ENCODE results near the gene EXOC6. TPM values are rescaled to one million over a fixed set of nuclear protein-coding genes. Genes with fewer than 3 reads are reported as not detected.

EXOC6 gene
- total RNA-seq, 1 experiment from 2014 or later = 18.6 TPM

GRCh38 chr10:92826061-92826460 is 22.3 kb upstream of the EXOC6 start:
- no peak for DNase-seq (ENCODE audit: low read depth in 1 of 2, low spot score in 2 of 2)

DNA sequence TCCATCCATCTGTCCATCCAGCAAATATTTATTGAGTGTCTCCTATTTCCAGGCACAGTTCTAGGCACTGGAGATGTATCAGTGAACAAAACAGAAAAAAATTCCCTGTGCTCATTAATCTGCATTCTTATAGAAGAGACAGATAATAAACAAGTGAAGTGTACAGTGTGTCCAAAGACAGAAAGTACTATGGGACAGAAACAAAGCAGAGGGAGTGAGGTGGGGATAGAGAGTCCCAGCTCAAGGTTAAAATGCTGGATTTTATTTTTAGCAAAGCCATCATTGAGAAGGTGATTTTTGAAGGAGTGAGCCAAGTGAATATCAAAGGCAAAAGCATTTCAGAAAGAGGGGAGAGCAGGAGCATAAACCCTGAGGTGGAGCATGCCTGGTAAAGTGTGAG is 21.8 kb upstream of the EXOC6 start:
- H3K27ac ChIP-seq = no peak overlapping the region
- no peaks in the 10 kb centered on the region for H3K27me3 ChIP-seq (replicated peaks)
- no peak for DNase-seq (ENCODE audit: low read depth in 1 of 2, low spot score in 2 of 2)
- no peaks in the 10 kb centered on the region for H3K36me3 ChIP-seq
- H3K4me1 ChIP-seq (replicated peaks) = peaks cover 27% of the 10 kb centered on the region
- no peaks in the 10 kb centered on the region for H3K9me3 ChIP-seq (replicated peaks)
- H3K4me3 ChIP-seq = no peak overlapping the region

More at GRCh38 chr10:92826061-92826460, 22.3 kb upstream of the EXOC6 start:
- Histone ChIP-seq H3K36me3 (no peaks in the 10 kb centered on the region), H3K27me3 (replicated peaks) (no peaks in the 10 kb centered on the region), H3K27ac (no peak overlapping the region), H3K4me1 (replicated peaks) (peaks cover 32% of the 10 kb centered on the region), H3K4me3 (no peak overlapping the region), H3K9me3 (replicated peaks) (no peaks in the 10 kb centered on the region)

DNA sequence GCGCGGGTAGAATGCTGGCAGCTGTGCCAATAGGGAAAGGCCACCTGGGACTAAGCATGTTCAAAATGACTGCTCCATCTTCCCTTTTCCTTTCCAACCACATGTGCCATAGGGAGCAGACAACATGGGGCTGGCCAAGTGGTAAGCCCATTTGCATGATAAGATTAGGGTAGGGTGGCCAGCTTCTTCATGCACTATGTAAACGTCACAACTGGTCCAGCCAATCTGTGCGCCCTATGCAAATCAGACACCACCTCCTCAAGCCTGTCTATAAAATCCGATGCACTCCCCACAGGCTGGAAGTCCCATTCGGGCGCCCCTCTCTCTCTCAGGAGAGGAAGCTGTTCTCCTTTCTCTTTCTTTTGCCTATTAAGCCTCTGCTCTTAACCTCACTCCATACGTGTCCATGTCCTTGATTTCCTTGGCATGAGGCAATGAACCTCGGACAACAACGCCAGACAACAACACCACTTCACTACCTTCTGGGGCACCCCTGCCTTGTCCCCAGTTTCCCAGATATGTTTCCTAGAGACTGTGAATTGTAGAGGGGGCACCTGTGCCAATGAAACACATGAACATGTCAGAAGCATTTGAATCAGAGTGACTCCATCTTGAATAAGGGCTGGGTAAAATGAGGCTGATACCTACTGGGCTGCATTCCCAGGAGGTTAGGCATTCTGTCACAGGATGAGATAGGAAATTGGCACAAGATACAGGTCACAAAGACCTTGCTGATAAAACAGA is 19.1 kb upstream of the EXOC6 start:
- Histone ChIP-seq H3K4me3 (no peak overlapping the region), H3K4me1 (replicated peaks) (peaks cover 19% of the 10 kb centered on the region), H3K9me3 (replicated peaks) (no peaks in the 10 kb centered on the region), H3K27me3 (replicated peaks) (no peaks in the 10 kb centered on the region), H3K27ac (no peak overlapping the region), H3K36me3 (no peaks in the 10 kb centered on the region)
- DNase-seq (ENCODE audit: low read depth in 1 of 2, low spot score in 2 of 2) = no peak

DNA sequence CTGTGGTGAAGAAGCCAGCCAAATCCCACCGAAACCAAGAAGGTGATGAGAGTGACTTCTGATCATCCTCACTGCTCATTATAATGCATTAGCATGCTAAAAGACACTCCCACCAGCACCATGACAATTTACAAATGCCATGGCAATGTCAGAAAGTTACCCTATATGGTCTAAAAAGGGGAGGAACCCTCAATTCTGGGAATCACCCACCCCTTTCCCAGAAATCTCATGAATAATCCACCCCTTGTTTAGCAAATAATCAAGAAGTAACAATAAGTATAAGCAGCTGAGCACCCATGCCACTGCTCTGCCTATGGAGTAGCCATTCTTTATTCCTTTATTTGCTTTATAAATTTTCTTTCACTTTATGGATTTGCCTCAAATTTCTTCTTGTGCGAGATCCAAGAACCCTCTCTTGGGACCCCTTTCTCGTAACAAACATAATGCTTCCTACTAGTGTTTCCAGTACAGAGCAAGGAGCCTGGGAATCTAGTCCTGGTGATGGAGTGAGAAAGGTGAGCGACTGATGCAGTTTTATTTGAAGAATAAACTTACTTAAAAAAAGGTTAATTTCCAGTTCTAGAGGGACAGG is 18.4 kb upstream of the EXOC6 start:
- Histone ChIP-seq H3K4me1 (replicated peaks) (peaks cover 25% of the 10 kb centered on the region), H3K36me3 (no peaks in the 10 kb centered on the region), H3K27me3 (replicated peaks) (no peaks in the 10 kb centered on the region), H3K9me3 (replicated peaks) (no peaks in the 10 kb centered on the region), H3K27ac (no peak overlapping the region), H3K4me3 (no peak overlapping the region)
- DNase-seq (ENCODE audit: low read depth in 1 of 2, low spot score in 2 of 2) = no peak

GRCh38 chr10:92830478-92831389 is 17.6 kb upstream of the EXOC6 start:
- Histone ChIP-seq H3K27me3 (replicated peaks) (no peaks in the 10 kb centered on the region), H3K4me3 (no peak overlapping the region), H3K9me3 (replicated peaks) (no peaks in the 10 kb centered on the region), H3K36me3 (no peaks in the 10 kb centered on the region), H3K4me1 (replicated peaks) (peaks cover 31% of the 10 kb centered on the region), H3K27ac (no peak overlapping the region)
- DNase-seq (ENCODE audit: low read depth in 1 of 2, low spot score in 2 of 2) = no peak

DNA sequence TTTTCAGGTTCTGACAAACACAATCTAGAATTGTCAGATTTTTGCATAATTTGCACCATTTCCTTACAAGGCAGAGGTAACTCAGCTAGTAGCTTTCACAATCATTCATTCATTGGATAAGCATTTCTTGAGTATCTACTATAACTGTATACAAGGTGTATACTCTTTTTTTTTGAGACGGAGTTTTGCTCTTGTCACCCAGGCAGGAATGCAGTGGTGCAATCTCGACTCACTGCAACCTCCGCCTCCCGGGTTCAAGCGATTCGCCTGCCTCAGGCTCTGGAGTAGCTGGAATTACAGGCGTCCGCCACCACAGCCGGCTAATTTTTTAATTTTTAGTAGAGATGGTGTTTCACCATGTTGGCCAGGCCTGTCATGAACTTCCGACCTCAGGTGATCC is 16.2 kb upstream of the EXOC6 start:
- H3K36me3 ChIP-seq = no peaks in the 10 kb centered on the region
- no peak overlapping the region for H3K4me3 ChIP-seq

GRCh38 chr10:92832998-92833650 is 15.2 kb upstream of the EXOC6 start:
- Histone ChIP-seq H3K4me3 (no peak overlapping the region), H3K9me3 (replicated peaks) (no peaks in the 10 kb centered on the region), H3K4me1 (replicated peaks) (peaks cover 26% of the 10 kb centered on the region), H3K27ac (no peak overlapping the region), H3K36me3 (no peaks in the 10 kb centered on the region), H3K27me3 (replicated peaks) (no peaks in the 10 kb centered on the region)
- DNase-seq (ENCODE audit: low read depth in 1 of 2, low spot score in 2 of 2) = no peak

More for the DNA sequence above, 16.2 kb upstream of the EXOC6 start:
- peaks cover 26% of the 10 kb centered on the region for H3K4me1 ChIP-seq (replicated peaks)
- H3K9me3 ChIP-seq (replicated peaks) = no peaks in the 10 kb centered on the region
- no peak overlapping the region for H3K27ac ChIP-seq
- DNase-seq (ENCODE audit: low read depth in 1 of 2, low spot score in 2 of 2) = no peak
- no peaks in the 10 kb centered on the region for H3K27me3 ChIP-seq (replicated peaks)

- peaks cover 34% of the 10 kb centered on the region for H3K4me1 ChIP-seq (replicated peaks)
- no peak overlapping the region for H3K27ac ChIP-seq
- no peak for DNase-seq (ENCODE audit: low read depth in 1 of 2, low spot score in 2 of 2)
- H3K4me3 ChIP-seq = no peak overlapping the region
- H3K9me3 ChIP-seq (replicated peaks) = no peaks in the 10 kb centered on the region
- H3K27me3 ChIP-seq (replicated peaks) = no peaks in the 10 kb centered on the region
- H3K36me3 ChIP-seq = no peaks in the 10 kb centered on the region
Observed at GRCh38 chr10:92834331-92834730, 14.0 kb upstream of the EXOC6 start.

DNA sequence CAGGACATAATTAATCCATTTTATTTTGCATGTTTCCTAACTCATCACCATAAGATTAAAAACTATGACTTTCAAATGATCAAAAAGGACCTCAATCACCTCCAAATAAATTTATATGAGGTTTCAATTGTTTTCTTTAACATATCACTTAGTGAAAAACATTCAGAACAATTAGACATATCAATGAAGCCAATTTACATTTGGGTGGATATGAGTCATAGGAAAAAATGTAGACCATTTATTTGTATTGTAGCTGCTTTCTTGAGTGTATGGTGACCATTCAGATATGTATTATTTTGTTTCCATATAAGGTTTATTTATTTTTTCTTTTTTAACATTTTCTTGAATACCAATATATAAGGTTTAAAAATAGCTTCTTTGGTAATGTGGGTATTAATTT is 13.3 kb upstream of the EXOC6 start:
- Histone ChIP-seq H3K27ac (peak overlapping the region; percentile 31; the same call in 1 of the 2 replicates), H3K36me3 (no peaks in the 10 kb centered on the region), H3K4me3 (no peak overlapping the region), H3K4me1 (replicated peaks) (peaks cover 38% of the 10 kb centered on the region), H3K27me3 (replicated peaks) (no peaks in the 10 kb centered on the region), H3K9me3 (replicated peaks) (no peaks in the 10 kb centered on the region)
- DNase-seq (ENCODE audit: low read depth in 1 of 2, low spot score in 2 of 2) = no peak

GRCh38 chr10:92837456-92837855 is 10.9 kb upstream of the EXOC6 start:
- H3K9me3 ChIP-seq (replicated peaks) = no peaks in the 10 kb centered on the region
- no peaks in the 10 kb centered on the region for H3K27me3 ChIP-seq (replicated peaks)
- H3K27ac ChIP-seq = no peak overlapping the region
- no peak overlapping the region for H3K4me3 ChIP-seq
- no peak for DNase-seq (ENCODE audit: low read depth in 1 of 2, low spot score in 2 of 2)
- peaks cover 38% of the 10 kb centered on the region for H3K4me1 ChIP-seq (replicated peaks)
- H3K36me3 ChIP-seq = no peaks in the 10 kb centered on the region

DNA sequence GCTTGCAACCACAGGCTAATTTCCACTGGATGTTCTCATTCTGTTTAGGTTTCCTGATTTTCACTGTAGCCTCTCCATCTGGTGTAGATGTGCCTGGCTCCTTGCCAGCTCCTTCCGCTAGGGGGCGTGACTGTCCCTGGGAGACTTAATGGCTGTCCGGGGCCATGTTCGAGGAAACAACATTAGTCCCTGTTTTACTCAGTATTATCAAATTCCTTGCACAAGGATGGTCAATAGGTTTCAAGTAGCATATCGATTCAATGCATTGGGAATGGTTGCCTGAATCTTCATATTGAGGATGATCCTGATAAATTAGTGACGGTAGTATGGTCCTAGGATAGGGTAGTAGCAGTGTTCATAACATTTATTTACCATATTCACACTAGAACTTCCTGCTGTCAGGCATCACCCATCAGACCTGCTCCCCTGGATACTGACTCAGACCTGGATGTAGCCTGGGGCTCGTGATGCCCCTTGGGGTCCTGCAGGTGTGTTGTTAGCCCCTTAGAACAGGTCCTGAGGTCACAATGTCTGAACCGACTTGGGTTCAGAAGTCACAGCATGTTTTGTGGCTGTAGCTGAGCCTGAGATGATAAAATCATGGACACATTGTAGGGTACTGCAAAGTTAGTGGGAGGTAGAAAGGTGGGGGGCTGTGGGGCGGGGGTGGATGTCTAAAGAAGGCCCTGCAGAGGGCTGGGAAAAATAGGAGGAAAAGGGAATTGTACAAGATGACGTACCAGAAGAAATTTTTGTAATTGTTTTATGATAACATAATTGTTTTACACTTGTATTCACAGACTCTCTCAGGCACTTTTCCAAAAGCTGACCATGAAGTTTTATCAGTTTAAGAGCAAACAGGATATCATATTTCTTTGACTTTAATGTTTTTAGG is 8.9 kb upstream of the EXOC6 start:
- Histone ChIP-seq H3K4me3 (no peak overlapping the region), H3K27ac (no peak overlapping the region), H3K4me1 (replicated peaks) (peaks cover 34% of the 10 kb centered on the region), H3K9me3 (replicated peaks) (no peaks in the 10 kb centered on the region), H3K36me3 (no peaks in the 10 kb centered on the region), H3K27me3 (replicated peaks) (no peaks in the 10 kb centered on the region)
- DNase-seq (ENCODE audit: low read depth in 1 of 2, low spot score in 2 of 2) = peak in 1 of 2 experiments; percentile 74

- Histone ChIP-seq H3K4me3 (no peak overlapping the region), H3K9me3 (replicated peaks) (peaks cover 5% of the 10 kb centered on the region; the same call in 1 of the 2 replicates), H3K4me1 (replicated peaks) (peaks cover 17% of the 10 kb centered on the region), H3K27ac (no peak overlapping the region), H3K27me3 (replicated peaks) (no peaks in the 10 kb centered on the region), H3K36me3 (peaks cover 6% of the 10 kb centered on the region)
- DNase-seq (ENCODE audit: low read depth in 1 of 2, low spot score in 2 of 2) = no peak
Observed at GRCh38 chr10:92844746-92845145, 3.6 kb upstream of the EXOC6 start.

DNA sequence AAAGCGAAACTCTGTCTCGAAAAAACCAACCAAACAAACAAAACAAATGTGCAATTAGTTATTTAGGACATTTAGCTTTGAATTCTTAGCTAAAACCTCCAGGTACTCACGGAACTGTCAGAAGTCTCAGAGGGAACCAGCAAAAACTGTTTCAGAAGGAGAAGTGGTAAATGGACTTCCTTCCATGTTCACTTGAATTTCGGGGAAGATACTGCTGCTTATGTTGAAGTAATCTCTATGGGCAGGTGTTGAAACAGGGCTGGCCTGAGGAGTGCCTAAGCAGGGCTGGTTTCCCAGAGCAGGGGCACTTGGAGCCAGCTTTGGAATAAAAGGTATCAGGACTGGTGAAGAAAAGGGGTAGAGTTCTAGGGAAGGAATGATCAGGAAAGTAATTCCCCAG is 2.4 kb upstream of the EXOC6 start:
- no peak overlapping the region for H3K27ac ChIP-seq
- no peak overlapping the region for H3K4me3 ChIP-seq
- H3K9me3 ChIP-seq (replicated peaks) = peaks cover 5% of the 10 kb centered on the region; the same call in 1 of the 2 replicates
- DNase-seq (ENCODE audit: low read depth in 1 of 2, low spot score in 2 of 2) = no peak
- peaks cover 19% of the 10 kb centered on the region for H3K4me1 ChIP-seq (replicated peaks)
- peaks cover 6% of the 10 kb centered on the region for H3K36me3 ChIP-seq
- H3K27me3 ChIP-seq (replicated peaks) = no peaks in the 10 kb centered on the region

Data from SJSA1 (cell line).